SK-N-SH (cell line): Measurements from ENCODE around the gene PTPRF. TPM values are rescaled to one million over a fixed set of nuclear protein-coding genes. Genes with fewer than 3 reads are reported as not detected.

Experiments
- CTCF ChIA-PET: fragments of 300-600, 350-600 bp; formaldehyde crosslinking; extraction: SDS; loops from one replicate; lab custom pipeline; 2021; lab: Yijun Ruan, JAX
- POLR2A ChIA-PET: fragments of 350-600 bp; sonication (Branson Sonifier 250); formaldehyde crosslinking; extraction: SDS; loops from one replicate; lab custom pipeline; 2020; ENCODE audit warnings: antibody characterized with exemption, inconsistent platforms; lab: Yijun Ruan, JAX
- DNase-seq: peaks from one replicate; pipeline ENCODE4 v3.0.0; 2012
- H2AFZ ChIP-seq: fragments of 200-600 bp; sonication (generic); 2 replicates; pipeline ENCODE4 v1.8.1; 2016; ENCODE audit warnings: antibody characterized with exemption, mild to moderate bottlenecking, low read depth
- H3F3A ChIP-seq: fragments of 200-600 bp; sonication (generic); replicated peaks from 2 replicates; pipeline ENCODE3; 2016; ENCODE audit warnings: antibody characterized with exemption, mild to moderate bottlenecking; ENCODE audit not compliant: insufficient read depth
- H3K27ac ChIP-seq, 2 experiments: fragments of 200-500 bp in 1 of 2; fragments of 200-600 bp in 1 of 2; sonication (Bioruptor generic) in 1 of 2; sonication (generic), shearing (Covaris generic) in 1 of 2; 2 replicates each; pipeline versions ENCODE4 v1.5.1 to v1.6.1; 2014 to 2016; ENCODE audit warnings: low read depth in 2 of 2, inconsistent platforms in 1 of 2, low read length in 1 of 2, mild to moderate bottlenecking in 1 of 2, mixed read lengths in 1 of 2
- H3K27me3 ChIP-seq: fragments of 200-600 bp; sonication (generic), shearing (Covaris generic); 2 replicates; pipeline ENCODE4 v1.6.1; 2016; ENCODE audit warnings: mixed run types; ENCODE audit not compliant: insufficient read depth
- H3K36me3 ChIP-seq, 2 experiments: fragments of 200-500 bp in 1 of 2; fragments of 200-600 bp in 1 of 2; sonication (Bioruptor generic) in 1 of 2; sonication (generic) in 1 of 2; replicated peaks in 1 of 2; 2 replicates each; pipeline versions ENCODE3 to v1.5.1; 2014 to 2016; ENCODE audit warnings: low read length in 1 of 2, mild to moderate bottlenecking in 1 of 2; ENCODE audit not compliant: insufficient read depth in 2 of 2, control insufficient read depth in 1 of 2
- H3K4me1 ChIP-seq, 2 experiments: fragments of 200-500 bp in 1 of 2; fragments of 200-600 bp in 1 of 2; sonication (Bioruptor generic) in 1 of 2; sonication (generic), shearing (Covaris generic) in 1 of 2; 2 replicates each; pipeline versions ENCODE4 v1.5.1 to v1.6.1; 2014 to 2016; ENCODE audit warnings: low read depth in 1 of 2, low read length in 1 of 2, mixed run types in 1 of 2; ENCODE audit not compliant: insufficient read depth in 2 of 2, control insufficient read depth in 1 of 2
- H3K4me2 ChIP-seq: fragments of 200-600 bp; sonication (generic), shearing (Covaris generic); 2 replicates; pipeline ENCODE4 v1.6.1; 2017; ENCODE audit warnings: mixed run types
- H3K4me3 ChIP-seq, 2 experiments: fragments of 200-500 bp in 1 of 2; fragments of 200-600 bp in 1 of 2; sonication (Bioruptor generic) in 1 of 2; sonication (generic), shearing (Covaris generic) in 1 of 2; 2 replicates each; pipeline versions ENCODE4 v1.5.1 to v1.8.1; 2014 to 2016; ENCODE audit warnings: low read depth in 2 of 2, inconsistent platforms in 1 of 2, low read length in 1 of 2, mild to moderate bottlenecking in 1 of 2, mixed read lengths in 1 of 2, moderate library complexity in 1 of 2
- H3K79me2 ChIP-seq: fragments of 200-600 bp; sonication (generic); 2 replicates; pipeline ENCODE4 v1.8.1; 2017; ENCODE audit warnings: mild to moderate bottlenecking; ENCODE audit not compliant: insufficient read depth
- H3K9ac ChIP-seq: fragments of 200-600 bp; sonication (generic); 2 replicates; pipeline ENCODE4 v1.6.1; 2017; ENCODE audit warnings: mixed run types
- H3K9me2 ChIP-seq: fragments of 200-600 bp; sonication (generic); 2 replicates; pipeline ENCODE4 v1.6.1; 2017; ENCODE audit warnings: mixed run types
- H3K9me3 ChIP-seq: fragments of 200-600 bp; sonication (generic); 2 replicates; pipeline ENCODE4 v1.6.1; 2017; ENCODE audit warnings: mixed run types, mild to moderate bottlenecking, moderate library complexity
- H4K20me1 ChIP-seq: fragments of 200-600 bp; sonication (generic); 2 replicates; pipeline ENCODE4 v1.6.1; 2017; ENCODE audit warnings: mild to moderate bottlenecking, mixed run types; ENCODE audit not compliant: insufficient read depth
- EP300 ChIP-seq, 2 experiments: IDR thresholded peaks; 2 replicates each; pipeline versions ENCODE4 v1.4.0 to v1.6.1; 2012; ENCODE audit warnings: borderline replicate concordance in 1 of 2, low read depth in 1 of 2, low read length in 1 of 2
- JUND ChIP-seq: IDR thresholded peaks from 2 replicates; pipeline ENCODE4 v1.4.0; 2012
- MEF2A ChIP-seq: IDR thresholded peaks from 2 replicates; pipeline ENCODE4 v1.4.0; 2012; ENCODE audit warnings: low read depth, borderline replicate concordance
- MXI1 ChIP-seq: IDR thresholded peaks from 2 replicates; pipeline ENCODE4 v1.6.1; 2012; ENCODE audit warnings: mild to moderate bottlenecking, low read depth, low read length, improper control_type of control experiment
- PBX3 ChIP-seq: IDR thresholded peaks from 2 replicates; pipeline ENCODE4; 2012
- RCOR1 ChIP-seq: fragments of 150-350 bp; IDR thresholded peaks from 2 replicates; pipeline ENCODE4 v1.6.1; 2017; ENCODE audit warnings: antibody characterized with exemption, low read length
- SIN3A ChIP-seq: IDR thresholded peaks from 2 replicates; pipeline ENCODE4 v1.6.1; 2012; ENCODE audit warnings: low read depth, mild to moderate bottlenecking, low read length, moderate library complexity, borderline replicate concordance
- SMC3 ChIP-seq: IDR thresholded peaks from 2 replicates; pipeline ENCODE4 v1.6.1; 2012; ENCODE audit warnings: low read depth, low read length, improper control_type of control experiment
- TCF12 ChIP-seq: IDR thresholded peaks from 2 replicates; pipeline ENCODE4 v1.4.0; 2012
- USF1 ChIP-seq: IDR thresholded peaks from 2 replicates; pipeline ENCODE4 v1.4.0; 2012; ENCODE audit warnings: low read depth, borderline replicate concordance
- YY1 ChIP-seq: IDR thresholded peaks from 2 replicates; pipeline ENCODE4 v1.4.0; 2012; ENCODE audit warnings: low read depth, mild to moderate bottlenecking
- WGBS: methylation state at CpG from one replicate; pipeline ENCODE4 v1.1.6; 2017; ENCODE audit warnings: low lambda C conversion rate; 5-methylcytosine and 5-hydroxymethylcytosine counted together
- polyA plus RNA-seq, 3 experiments: library from polyadenylated mRNA; depleted of rRNA; stranded (reverse); fragments of >200 nt; gene quantifications; 2 replicates each; pipeline ENCODE4 v1.2.3, GENCODE V29; 2012
- TF ChIP-seq, protein P1 (sequence below): fragments of 200-600 bp; sonication (generic); IDR thresholded peaks from 2 replicates; pipeline ENCODE4 v1.6.1; 2017; ENCODE audit warnings: antibody characterized with exemption, mild to moderate bottlenecking, moderate library complexity
- TF ChIP-seq, protein P2 (sequence below): fragments of 150-350 bp; IDR thresholded peaks from 2 replicates; pipeline ENCODE4 v1.6.1; 2016; ENCODE audit warnings: mild to moderate bottlenecking, low read depth, low read length

Gene PTPRF
- polyA plus RNA-seq, 1 of the 3 experiments (the other 2 are of a cell fraction): 72.7 TPM

DNA sequence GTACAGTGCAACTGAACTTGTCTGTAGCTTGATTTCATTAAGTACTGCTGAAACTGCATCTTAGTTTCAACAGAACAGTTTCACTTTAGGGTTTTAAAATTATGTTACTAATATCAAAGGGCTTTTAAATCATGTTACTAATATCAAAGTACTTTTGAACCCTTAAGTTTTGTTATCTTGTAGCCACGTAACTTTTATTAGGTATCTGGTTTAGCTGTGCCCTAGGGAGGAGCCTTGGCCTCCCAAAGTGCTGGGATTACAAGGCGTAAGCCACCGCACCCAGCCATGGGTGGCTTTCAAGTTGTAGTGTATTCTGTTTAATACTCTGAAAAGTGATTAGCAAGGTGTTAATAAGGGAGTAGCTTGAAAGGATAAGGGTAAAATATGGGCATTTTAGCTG is 121.2 kb downstream of the PTPRF start:
- TF ChIP-seq YY1 (no peak), PBX3 (no peak), MXI1 (no peak), SMC3 (no peak), TCF12 (no peak), MEF2A (no peak), SIN3A (no peak), RCOR1 (no peak), USF1 (no peak), EP300 (IDR thresholded peaks at IDR 0.05; ENCODE audit: borderline replicate concordance in 1 of 2, low read depth in 1 of 2, low read length in 1 of 2) (no peak), JUND (no peak)
- TF ChIP-seq, protein P1, sequence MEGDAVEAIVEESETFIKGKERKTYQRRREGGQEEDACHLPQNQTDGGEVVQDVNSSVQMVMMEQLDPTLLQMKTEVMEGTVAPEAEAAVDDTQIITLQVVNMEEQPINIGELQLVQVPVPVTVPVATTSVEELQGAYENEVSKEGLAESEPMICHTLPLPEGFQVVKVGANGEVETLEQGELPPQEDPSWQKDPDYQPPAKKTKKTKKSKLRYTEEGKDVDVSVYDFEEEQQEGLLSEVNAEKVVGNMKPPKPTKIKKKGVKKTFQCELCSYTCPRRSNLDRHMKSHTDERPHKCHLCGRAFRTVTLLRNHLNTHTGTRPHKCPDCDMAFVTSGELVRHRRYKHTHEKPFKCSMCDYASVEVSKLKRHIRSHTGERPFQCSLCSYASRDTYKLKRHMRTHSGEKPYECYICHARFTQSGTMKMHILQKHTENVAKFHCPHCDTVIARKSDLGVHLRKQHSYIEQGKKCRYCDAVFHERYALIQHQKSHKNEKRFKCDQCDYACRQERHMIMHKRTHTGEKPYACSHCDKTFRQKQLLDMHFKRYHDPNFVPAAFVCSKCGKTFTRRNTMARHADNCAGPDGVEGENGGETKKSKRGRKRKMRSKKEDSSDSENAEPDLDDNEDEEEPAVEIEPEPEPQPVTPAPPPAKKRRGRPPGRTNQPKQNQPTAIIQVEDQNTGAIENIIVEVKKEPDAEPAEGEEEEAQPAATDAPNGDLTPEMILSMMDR: no peak
- TF ChIP-seq, protein P2, sequence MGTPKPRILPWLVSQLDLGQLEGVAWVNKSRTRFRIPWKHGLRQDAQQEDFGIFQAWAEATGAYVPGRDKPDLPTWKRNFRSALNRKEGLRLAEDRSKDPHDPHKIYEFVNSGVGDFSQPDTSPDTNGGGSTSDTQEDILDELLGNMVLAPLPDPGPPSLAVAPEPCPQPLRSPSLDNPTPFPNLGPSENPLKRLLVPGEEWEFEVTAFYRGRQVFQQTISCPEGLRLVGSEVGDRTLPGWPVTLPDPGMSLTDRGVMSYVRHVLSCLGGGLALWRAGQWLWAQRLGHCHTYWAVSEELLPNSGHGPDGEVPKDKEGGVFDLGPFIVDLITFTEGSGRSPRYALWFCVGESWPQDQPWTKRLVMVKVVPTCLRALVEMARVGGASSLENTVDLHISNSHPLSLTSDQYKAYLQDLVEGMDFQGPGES: no peak
- TF ChIP-seq, all 33 proteins: peak for 0
- ChIA-PET CTCF (interaction anchor here (0.9 to 2.3 kb wide), 5 partner anchors 22 to 294 kb away, joined by 3 to 16 read pairs (median 4); partner anchors contain the start of gene PTPRF), POLR2A (interaction anchor here (0.6 kb wide), 1 partner anchor 288 kb away, joined by 3 read pairs; no protein-coding TSS in a partner anchor)
- no peak overlapping the region for H2AFZ ChIP-seq
- no peaks in the 10 kb centered on the region for H3K27me3 ChIP-seq
- H3K4me1 ChIP-seq: peaks cover 0 to 10% of the 10 kb centered on the region in 2 experiments; a peak in 2 of 4 replicates
- H3K36me3 ChIP-seq: peaks cover 31 to 38% of the 10 kb centered on the region in 2 experiments
- no peaks in the 10 kb centered on the region for H3K9me2 ChIP-seq
- H3K9ac ChIP-seq: peak overlapping the region; percentile 83; the same call in 1 of the 2 replicates
- no peak overlapping the region for H3K27ac ChIP-seq
- 96% methylated on average over 3 of the region's 3 CpGs for WGBS
- H3K4me3 ChIP-seq: peak overlapping the region; percentile 85 to 92; a peak in 2 of 4 replicates
- no peak for DNase-seq
- peaks cover 49% of the 10 kb centered on the region for H3K79me2 ChIP-seq
- peaks cover 8% of the 10 kb centered on the region for H3F3A ChIP-seq
- H4K20me1 ChIP-seq: peaks cover 35% of the 10 kb centered on the region
- no peaks in the 10 kb centered on the region for H3K9me3 ChIP-seq
- H3K4me2 ChIP-seq: peak overlapping the region; percentile 98
